Measurements from ENCODE around the gene RNU6-9.
"Not testable (repeated sequence)": the region's sequence is repeated elsewhere in the genome, so short reads cannot be mapped to it uniquely, and the experiment has no call there.

The RNU6-9 gene

DNA sequence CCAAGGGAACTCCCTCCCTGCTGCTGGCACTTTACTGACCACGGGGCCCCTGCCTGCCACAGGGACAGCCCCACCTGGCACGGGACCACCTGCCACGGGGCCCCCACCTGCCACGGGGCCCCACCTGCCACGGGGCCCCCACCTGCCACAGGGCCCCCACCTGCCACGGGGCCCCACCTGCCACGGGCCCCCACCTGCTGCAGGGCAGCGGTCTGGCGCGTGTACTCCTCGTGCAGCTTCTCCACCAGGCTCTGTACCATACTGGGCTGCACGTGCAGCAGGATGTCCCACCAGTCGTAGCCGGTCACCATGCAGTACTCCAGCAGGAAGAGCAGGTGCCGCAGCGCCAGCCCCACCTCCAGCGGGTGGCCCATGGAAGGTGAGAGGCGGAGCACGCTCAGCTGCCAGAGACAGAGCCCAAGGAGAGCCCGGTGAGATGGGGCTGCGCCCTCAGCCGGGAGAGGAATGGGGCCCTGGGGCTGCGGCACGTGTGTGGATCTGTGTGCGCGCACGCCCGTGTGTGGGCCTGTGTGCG, 16.4 kb upstream of the RNU6-9 start:
- no peak for FAIRE-seq
- DNase-seq (ENCODE audit: insufficient read length, low spot score) = no peak

GRCh38 chr19:877992-878660, 15.2 kb upstream of the RNU6-9 start:
- FAIRE-seq; DNase-seq (ENCODE audit: insufficient read length, low spot score): not testable (repeated sequence)

GRCh38 chr19:878751-879561, 14.3 kb upstream of the RNU6-9 start:
- FAIRE-seq; DNase-seq (ENCODE audit: insufficient read length, low spot score): not testable (repeated sequence)

- FAIRE-seq (no peak), DNase-seq (ENCODE audit: insufficient read length, low spot score) (no peak)
These were observed 13.4 kb upstream of the RNU6-9 start for GRCh38 chr19:879711-880438.

DNA sequence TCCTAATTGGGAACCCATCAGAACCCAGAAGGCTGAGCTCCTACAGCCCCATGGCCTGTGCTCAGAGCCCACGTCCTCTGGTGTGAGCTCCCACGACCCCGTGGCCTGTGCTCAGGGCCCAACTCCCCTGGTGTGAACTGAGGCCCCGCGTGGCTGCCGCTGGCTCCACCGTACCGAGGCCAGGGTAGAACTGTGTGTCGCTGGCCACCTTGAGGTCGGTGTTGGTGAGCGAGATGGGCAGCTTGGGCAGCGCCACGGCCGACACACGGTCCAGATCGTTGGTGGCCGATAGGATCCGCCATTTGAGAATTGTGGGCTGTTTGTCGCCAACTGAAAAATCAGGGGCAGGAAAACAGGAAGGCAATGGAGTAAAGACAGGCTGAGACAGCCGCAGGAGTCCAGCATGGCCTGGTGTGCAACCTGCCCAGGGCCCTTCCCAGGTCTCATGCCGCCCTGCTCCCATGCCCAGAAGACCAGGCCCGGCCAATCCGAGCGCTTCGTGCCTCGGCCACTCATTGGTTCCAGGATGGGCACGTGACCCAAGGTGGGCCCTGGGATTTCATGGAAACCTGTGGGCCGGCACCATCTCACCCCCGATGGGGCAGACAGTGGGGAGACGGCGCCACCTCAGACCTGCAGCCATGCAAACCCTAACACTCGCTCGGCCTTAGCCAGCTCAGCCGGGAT, 11.8 kb upstream of the RNU6-9 start:
- FAIRE-seq (no peak), DNase-seq (ENCODE audit: insufficient read length, low spot score) (no peak)

DNA sequence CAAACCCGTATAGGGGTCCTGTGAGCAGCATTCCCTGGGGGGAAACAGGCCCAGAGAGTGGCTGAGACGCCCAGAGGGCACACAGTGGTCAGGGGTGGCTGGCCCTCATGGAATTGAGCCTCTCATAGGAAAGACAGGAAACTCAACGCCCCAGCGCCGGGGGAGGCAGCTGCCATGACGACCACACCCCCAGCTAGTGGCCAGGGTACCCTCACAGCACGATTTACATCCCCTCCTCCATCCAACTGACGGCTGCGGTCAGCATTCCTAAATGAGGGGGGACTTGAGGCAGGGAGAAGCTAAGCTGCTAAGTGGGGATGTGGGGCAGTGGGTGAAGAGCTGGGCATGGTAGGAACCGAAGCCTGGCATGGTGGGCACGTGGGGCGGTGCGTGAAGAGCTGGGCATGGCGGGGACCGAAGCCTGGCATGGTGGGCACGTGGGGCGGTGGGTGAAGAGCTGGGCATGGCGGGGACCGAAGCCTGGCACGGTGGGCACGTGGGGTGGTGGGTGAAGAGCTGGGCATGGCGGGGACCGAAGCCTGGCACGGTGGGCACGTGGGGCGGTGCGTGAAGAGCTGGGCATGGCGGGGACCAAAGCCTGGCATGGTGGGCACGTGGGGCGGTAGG, 10.3 kb upstream of the RNU6-9 start:
- DNase-seq (ENCODE audit: insufficient read length, low spot score) (no peak), FAIRE-seq (no peak)

DNA sequence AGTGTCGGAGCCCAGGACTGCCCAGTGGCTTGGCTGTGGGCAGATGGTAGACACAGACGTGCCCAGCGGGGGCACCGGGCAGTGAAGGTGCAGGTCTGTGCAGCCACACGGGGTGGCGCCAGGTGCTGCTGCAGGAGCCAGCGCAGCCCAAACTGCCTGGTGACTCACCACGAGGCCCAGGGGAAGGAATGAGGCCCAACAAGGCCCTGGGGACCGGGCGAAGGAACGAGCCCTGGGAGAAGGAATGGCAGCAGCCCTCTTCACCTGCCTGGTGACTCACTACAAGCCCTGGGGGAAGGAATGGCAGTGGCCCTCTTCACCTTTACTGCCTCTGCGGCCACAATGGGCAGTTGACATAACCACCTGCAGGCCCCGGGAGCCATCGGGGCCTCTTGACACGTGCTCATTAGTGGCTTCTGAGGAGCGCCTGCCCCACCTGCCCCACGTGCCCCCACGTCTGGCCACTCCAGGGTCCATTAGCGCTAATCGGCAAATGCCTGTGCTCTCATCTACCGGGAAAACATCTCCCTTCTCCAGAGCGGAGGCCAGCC, 9.5 kb upstream of the RNU6-9 start:
- no peak for FAIRE-seq
- no peak for DNase-seq (ENCODE audit: insufficient read length, low spot score)

DNA sequence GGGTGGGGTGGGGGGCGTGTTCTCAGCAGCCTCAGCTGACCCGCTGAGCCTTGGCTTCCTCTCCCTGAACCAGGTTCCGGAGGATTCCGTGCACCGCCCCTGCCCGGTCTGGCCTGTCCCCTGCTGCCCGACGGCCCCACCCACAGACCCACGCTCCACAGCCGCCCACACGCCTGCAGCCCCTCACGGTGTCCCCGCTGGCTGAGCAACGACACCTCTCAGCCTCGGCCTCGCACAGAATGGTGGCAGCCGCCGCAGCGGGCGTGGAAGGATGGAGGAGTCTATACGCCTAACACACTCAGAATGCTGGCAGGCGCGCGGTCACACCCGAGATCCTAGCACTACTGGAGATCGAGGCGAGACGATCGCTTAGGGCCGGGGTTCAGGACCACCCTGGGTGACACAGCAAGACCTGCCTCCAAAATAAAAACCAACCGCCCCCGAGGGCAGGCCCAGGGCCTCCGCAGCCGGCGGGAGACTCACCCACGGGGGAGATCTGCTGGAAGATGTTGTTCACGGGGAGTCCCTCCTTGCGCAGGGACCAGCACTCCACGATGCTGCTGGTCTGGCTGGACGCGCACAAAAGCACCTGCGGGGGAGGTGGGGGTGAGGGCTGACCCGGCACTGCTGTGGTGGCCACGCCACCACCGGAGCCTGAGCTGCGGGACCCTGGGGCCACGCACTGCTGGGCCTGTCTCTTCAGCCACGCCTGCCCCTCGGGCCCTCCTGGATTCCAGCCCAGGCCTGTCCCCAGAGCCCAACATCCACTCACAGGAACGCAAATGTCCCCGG, 8.7 kb upstream of the RNU6-9 start:
- no peak for DNase-seq (ENCODE audit: insufficient read length, low spot score)
- no peak for FAIRE-seq

- FAIRE-seq = no peak
- no peak for DNase-seq (ENCODE audit: insufficient read length, low spot score)
These were observed 7.6 kb upstream of the RNU6-9 start for GRCh38 chr19:885536-886224.

DNA sequence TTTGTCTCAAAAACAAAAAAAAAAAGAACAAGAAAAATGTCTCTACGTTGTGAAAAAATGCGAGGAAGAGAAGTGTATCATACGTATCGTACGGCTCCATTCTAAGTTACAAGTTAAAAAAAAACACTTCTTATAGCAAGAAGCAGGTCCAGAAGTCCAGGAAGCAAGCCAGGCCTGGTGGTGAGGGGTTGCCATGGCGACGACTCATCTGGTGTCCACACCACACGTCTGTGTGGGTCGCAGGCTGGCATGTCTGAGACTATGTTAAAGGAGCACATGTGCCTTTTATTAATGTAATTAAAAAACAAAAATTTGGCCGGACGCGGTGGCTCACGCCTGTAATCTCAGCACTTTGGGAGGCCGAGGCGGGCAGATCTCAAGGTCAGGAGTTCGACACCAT, 6.2 kb upstream of the RNU6-9 start:
- FAIRE-seq = no peak

DNA sequence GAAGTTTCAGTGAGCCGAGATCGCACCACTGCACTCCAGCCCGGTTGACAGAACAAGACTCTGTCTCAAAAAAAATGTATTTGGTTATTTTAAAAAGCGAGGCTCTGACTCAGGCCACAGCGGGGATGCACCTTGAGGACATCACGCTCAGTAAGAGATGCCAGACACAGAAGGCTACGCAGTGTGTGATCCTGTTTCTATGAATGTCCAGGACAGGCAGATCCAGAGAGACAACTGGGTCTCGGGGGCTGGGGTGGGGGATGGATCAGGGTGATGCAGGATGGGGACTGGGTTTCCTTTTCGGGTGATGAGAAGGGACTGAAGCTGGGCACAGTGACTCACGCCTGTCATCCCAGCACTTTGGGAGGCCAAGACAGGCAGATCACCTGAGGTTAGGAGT, 5.7 kb upstream of the RNU6-9 start:
- DNase-seq (ENCODE audit: insufficient read length, low spot score) (no peak), FAIRE-seq (no peak)

More for the DNA sequence above, 6.2 kb upstream of the RNU6-9 start:
- no peak for DNase-seq (ENCODE audit: insufficient read length, low spot score)

DNA sequence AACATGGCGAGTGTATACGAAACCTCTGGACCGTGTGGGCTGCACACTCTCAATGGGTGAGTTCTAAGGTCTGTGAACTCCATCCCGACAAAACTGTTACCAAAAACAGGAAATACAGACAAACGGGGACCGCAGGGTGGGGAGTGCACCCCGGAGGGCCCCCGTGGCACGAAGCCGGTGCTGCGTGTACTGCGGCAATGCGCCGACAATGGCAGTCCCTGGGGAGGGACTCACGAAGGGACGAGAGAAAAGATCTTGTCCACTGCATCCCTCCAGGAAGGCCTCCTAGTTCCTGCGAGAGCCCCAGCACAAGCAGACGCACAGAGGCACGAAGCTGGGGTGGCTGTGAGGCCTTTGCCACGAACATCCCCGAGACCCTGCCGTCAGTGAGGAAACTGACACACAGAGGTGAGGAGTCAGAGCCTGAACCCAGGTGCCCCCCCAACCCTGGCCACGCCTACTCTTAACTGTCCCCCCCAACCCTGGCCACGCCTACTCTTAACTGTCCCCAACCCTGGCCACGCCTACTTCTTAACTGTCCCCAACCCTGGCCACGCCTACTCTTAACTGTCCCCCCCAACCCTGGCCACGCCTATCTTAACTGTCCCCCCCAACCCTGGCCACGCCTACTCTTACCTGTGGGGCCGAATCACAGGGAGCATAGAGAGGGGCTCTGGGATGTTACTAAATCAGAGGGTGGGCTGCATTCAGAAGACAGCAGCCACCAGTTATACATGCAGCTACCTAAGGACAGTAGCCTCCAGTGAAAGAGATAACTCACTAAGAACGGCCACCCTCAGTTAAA, 4.5 kb upstream of the RNU6-9 start:
- DNase-seq (ENCODE audit: insufficient read length, low spot score) = no peak
- FAIRE-seq = no peak

- FAIRE-seq = no peak
- DNase-seq (ENCODE audit: insufficient read length, low spot score) = no peak
These were observed 3.5 kb upstream of the RNU6-9 start for GRCh38 chr19:889662-890295.

GRCh38 chr19:890831-891230, 2.5 kb upstream of the RNU6-9 start:
- FAIRE-seq = no peak
- no peak for DNase-seq (ENCODE audit: insufficient read length, low spot score)

DNA sequence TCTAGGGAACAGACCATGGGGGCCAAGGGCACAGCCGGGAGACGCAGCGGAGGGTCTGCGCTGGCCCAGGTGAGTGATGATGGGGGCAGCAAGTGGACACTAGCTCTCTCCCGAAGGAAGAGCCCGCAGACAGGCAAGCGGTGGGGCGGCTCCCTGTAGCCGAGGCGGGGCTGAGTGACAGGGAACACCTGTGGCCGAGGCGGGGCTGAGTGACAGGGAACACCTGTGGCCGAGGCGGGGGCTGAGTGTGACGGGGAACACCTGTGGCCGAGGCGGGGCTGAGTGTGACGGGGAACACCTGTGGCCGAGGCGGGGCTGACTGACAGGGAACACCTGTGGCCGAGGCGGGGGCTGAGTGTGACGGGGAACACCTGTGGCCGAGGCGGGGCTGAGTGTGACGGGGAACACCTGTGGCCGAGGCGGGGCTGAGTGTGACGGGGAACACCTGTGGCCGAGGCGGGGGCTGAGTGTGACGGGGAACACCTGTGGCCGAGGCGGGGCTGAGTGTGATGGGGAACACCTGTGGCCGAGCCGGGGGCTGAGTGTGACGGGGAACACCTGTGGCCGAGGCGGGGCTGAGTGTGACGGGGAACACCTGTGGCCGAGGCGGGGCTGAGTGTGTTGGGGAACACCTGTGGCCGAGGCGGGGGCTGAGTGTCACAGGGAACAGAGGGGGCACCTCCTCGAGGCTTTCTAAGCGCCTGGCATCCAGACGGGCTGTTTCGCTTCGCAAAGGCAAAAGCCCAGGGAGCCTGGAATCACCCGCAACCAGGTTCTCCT, 1.7 kb upstream of the RNU6-9 start:
- not testable (repeated sequence) for DNase-seq (ENCODE audit: insufficient read length, low spot score); FAIRE-seq

GRCh38 chr19:892243-892893, 916 bp upstream of the RNU6-9 start:
- no peak for FAIRE-seq
- DNase-seq (ENCODE audit: insufficient read length, low spot score) = no peak
